Spinal cord (tissue), 4 donors: ENCODE results near the gene PHLDA2. TPM values are rescaled to one million over a fixed set of nuclear protein-coding genes. Genes with fewer than 3 reads are reported as not detected.
A peak's percentile ranks its signal among the peaks of the same experiment; 100 is the strongest.

Experiments
- polyA plus RNA-seq, 2 donors: library from polyadenylated mRNA; unstranded; fragments of 120-200 nt; gene quantifications; one replicate each; pipeline ENCODE4 v1.2.1, GENCODE V29; 2013; ENCODE audit not compliant: insufficient read length in 2 of 2
- small RNA-seq: library from RNA; depleted of rRNA; stranded (forward); fragments of <200 nt; gene quantifications from one replicate; pipeline ENCODE3, GENCODE V24; 2014; ENCODE audit warnings: low replicate concordance
- total RNA-seq, 2 donors: library from RNA; depleted of rRNA in 1 of 2; stranded (reverse); fragments of 120-200 nt in 1 of 2; fragments of >200 nt in 1 of 2; gene quantifications; one replicate each; pipeline versions ENCODE4 v1.2.3 to v1.2.4, GENCODE V29; 2013 to 2014

PHLDA2 gene
- total and polyA plus RNA-seq, 4 donors = 0.30 to 2.8 (median 1.4) TPM

Small RNAs within 50 kb of the gene (small RNA-seq; reads per million reads assigned to genes)
- gene SNORA54 = 23.1 reads per million, percentile 97 among the genes with 10 or more reads in this experiment

Other genes starting within 250 kb of the PHLDA2 start
- 1 to 10 TPM; 6.8 to 9.8 TPM for gene KCNQ1OT1, start 229.4 kb downstream of the PHLDA2 start, total RNA-seq
- 1 to 10 TPM in 1 of 2 donors, under 1 TPM in 1; 0.65 to 1.1 TPM for gene KCNQ1OT1, start 229.4 kb downstream of the PHLDA2 start, polyA plus RNA-seq
- gene CDKN1C, start 43.6 kb downstream of the PHLDA2 start, total RNA-seq = 100 to 1,000 TPM in 1 of 2 donors, 10 to 100 TPM in 1; 37.3 to 107 TPM
- gene CDKN1C, start 43.6 kb downstream of the PHLDA2 start, polyA plus RNA-seq = 10 to 100 TPM; 56.2 to 60.9 TPM
- 100 to 1,000 TPM; 148 to 165 TPM for gene NAP1L4, start 62.9 kb upstream of the PHLDA2 start, total RNA-seq
- 100 to 1,000 TPM; 190 to 191 TPM for gene NAP1L4, start 62.9 kb upstream of the PHLDA2 start, polyA plus RNA-seq
- gene CARS1, start 128.0 kb upstream of the PHLDA2 start, total RNA-seq = 10 to 100 TPM; 28.5 to 34.4 TPM
- 10 to 100 TPM; 54.2 to 54.6 TPM for gene CARS1, start 128.0 kb upstream of the PHLDA2 start, polyA plus RNA-seq
- 10 to 100 TPM; 20.9 to 30.6 TPM for gene OSBPL5, start 235.9 kb upstream of the PHLDA2 start, total RNA-seq
- gene OSBPL5, start 235.9 kb upstream of the PHLDA2 start, polyA plus RNA-seq = 10 to 100 TPM; 38.9 to 54.0 TPM